Measurements from ENCODE around the gene TDRKH. TPM values are rescaled to one million over a fixed set of nuclear protein-coding genes. Genes with fewer than 3 reads are reported as not detected.

Gene TDRKH
- total RNA-seq, 3 donors from 2014 or later, result 5.6 to 9.7 (median 6.7) TPM

DNA sequence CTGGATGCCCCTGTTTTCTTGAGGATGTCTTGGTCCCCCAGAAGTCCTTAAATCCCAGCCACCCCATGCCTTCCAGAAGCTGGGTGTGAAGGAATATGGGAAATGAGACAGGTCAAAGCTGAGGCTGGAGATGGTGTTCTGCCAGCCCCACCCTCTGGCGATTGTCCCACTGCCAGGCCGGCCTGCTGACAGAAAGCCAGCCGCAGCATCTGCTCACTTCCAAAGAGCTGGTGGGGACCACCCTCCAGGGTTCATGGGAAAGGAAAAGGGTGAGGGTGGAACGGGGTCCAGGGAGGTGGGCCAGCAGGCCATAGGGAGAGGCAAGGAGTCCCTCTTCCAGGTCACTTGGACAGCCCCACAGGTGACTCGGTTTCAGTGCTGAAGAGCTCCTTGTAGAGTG, 16.8 kb upstream of the TDRKH start:
- intact Hi-C loops (cut with DNase I; ENCODE audit: low total_unique reads), result loop anchor here (5.0 kb wide), 1 partner anchor 1345 kb away; no protein-coding TSS in a partner anchor
- no peak overlapping the region for H3K4me3 ChIP-seq
- no peak for TF ChIP-seq POLR2A (IDR thresholded peaks at IDR 0.05)
- TF ChIP-seq POLR2AphosphoS5 (IDR thresholded peaks at IDR 0.05), result no peak

DNA sequence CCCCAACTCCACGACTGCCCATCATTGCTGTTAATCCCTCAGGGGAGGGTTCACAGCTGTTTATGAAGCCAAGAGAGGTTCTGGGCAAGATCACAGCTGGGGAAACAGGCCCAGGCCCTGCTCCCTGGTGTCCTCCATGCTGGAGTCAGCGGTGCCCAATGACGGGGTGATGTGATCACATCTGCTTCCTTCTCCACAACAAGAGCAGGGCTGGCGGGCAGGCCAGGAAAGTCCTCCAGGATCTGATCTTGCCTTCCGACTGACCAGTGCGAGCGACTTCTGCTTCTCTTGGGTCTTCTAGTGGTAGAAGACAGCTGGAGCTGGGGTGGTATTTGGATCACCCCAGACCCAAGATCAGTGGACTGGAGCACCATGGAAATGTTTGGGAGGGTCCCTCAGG, 15.9 kb upstream of the TDRKH start:
- no peak for TF ChIP-seq POLR2AphosphoS5 (IDR thresholded peaks at IDR 0.05)
- no peak for TF ChIP-seq POLR2A (IDR thresholded peaks at IDR 0.05)
- TF ChIP-seq, protein P1, sequence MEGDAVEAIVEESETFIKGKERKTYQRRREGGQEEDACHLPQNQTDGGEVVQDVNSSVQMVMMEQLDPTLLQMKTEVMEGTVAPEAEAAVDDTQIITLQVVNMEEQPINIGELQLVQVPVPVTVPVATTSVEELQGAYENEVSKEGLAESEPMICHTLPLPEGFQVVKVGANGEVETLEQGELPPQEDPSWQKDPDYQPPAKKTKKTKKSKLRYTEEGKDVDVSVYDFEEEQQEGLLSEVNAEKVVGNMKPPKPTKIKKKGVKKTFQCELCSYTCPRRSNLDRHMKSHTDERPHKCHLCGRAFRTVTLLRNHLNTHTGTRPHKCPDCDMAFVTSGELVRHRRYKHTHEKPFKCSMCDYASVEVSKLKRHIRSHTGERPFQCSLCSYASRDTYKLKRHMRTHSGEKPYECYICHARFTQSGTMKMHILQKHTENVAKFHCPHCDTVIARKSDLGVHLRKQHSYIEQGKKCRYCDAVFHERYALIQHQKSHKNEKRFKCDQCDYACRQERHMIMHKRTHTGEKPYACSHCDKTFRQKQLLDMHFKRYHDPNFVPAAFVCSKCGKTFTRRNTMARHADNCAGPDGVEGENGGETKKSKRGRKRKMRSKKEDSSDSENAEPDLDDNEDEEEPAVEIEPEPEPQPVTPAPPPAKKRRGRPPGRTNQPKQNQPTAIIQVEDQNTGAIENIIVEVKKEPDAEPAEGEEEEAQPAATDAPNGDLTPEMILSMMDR (IDR thresholded peaks at IDR 0.05), result no peak
- intact Hi-C loops (cut with DNase I; ENCODE audit: low total_unique reads), result loop anchor here (5.0 kb wide), 1 partner anchor 1344 kb away; no protein-coding TSS in a partner anchor
- Histone ChIP-seq H3K4me1 (no peaks in the 10 kb centered on the region), H3K27ac (no peak overlapping the region), H3K9me3 (no peaks in the 10 kb centered on the region), H3K36me3 (no peaks in the 10 kb centered on the region), H3K27me3 (no peaks in the 10 kb centered on the region), H3K4me3 (no peak overlapping the region)
- DNase-seq (ENCODE audit: low spot score in 2 of 2), result no peak

More for the DNA sequence above, 16.8 kb upstream of the TDRKH start:
- H3K4me1 ChIP-seq, result no peaks in the 10 kb centered on the region
- H3K36me3 ChIP-seq, result no peaks in the 10 kb centered on the region
- H3K9me3 ChIP-seq, result no peaks in the 10 kb centered on the region
- no peak overlapping the region for H3K27ac ChIP-seq
- no peak for DNase-seq (ENCODE audit: low spot score in 2 of 2)
- H3K27me3 ChIP-seq, result no peaks in the 10 kb centered on the region

DNA sequence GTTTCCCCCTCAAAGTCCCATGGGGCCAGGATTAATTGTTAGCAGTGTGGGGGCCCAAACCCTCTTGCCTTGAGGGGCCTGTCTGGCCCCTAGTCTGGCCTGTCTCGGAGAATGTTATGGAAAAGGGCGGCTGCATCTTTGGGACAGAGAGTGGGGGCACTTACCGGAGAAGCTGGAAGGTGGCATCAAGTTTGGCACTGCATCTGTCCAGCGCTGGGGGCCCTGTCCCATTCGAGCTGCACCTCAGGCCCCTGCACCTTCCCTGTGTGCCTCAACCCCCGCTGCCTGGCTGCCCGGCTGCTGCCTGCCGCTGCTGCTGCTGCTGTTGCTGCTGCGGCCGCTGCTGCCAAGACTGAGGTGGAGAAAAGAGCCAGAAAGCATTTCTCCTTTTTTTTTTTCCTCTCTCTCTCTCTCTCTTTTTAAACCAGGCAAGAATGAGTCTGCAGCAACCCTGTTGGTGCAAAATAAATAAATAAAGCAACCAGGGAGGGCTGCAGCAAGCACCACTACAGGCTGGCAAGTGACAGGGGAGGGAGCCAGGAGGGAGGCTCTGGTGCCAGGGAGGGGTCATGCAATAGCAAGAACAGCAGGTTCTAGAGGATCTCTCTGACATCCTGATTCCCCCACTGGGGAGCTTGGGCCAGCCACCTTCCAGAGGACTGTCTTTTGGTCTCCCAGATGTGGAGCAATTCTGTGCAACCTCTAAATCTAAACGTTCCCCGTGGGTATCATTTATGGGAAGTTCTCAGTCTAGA, 14.9 kb upstream of the TDRKH start, which contains the start of gene LINGO4:
Gene LINGO4 (minus strand): TSS at position 354 of the 755 bp plus-strand sequence. CDS start 2,715 bp downstream, outside the sequence.
- Histone ChIP-seq H3K27ac (no peak within 1 kb of the TSS), H3K4me3 (no peak within 1 kb of the TSS), H3K4me1 (no peaks in the 10 kb centered on the region), H3K27me3 (no peaks in the 10 kb centered on the region), H3K9me3 (no peaks in the 10 kb centered on the region), H3K36me3 (no peaks in the 10 kb centered on the region)
- DNase-seq (ENCODE audit: low spot score in 2 of 2), result no peak
- TF ChIP-seq POLR2AphosphoS5 (IDR thresholded peaks at IDR 0.05), result no peak
- TF ChIP-seq POLR2A (IDR thresholded peaks at IDR 0.05), result no peak
- TF ChIP-seq, protein P1 (IDR thresholded peaks at IDR 0.05), result no peak
- intact Hi-C loops (cut with DNase I; ENCODE audit: low total_unique reads), result loop anchor here (5.0 kb wide), 1 partner anchor 1343 kb away; no protein-coding TSS in a partner anchor

DNA sequence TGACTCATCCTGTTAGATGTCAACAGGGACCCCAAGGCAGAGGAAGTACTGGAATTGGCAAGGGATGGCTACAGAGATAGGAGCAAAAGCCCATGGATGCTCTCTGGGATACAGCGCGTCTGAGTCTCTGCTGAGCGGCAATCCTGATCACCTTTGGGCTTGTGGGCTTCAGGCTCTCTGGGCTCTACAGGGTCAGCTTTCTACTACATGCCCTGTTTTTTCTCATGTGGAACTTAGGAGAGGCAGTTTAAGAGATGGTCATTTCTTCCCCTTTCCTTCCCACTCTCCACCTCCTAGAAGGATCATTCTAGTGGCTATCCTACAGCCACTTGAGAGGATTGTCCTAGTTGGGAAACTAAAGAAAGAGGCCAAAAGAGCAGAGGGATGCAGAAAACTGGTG, 13.6 kb upstream of the TDRKH start:
- Histone ChIP-seq H3K27me3 (no peaks in the 10 kb centered on the region), H3K36me3 (no peaks in the 10 kb centered on the region), H3K9me3 (no peaks in the 10 kb centered on the region), H3K4me3 (no peak overlapping the region), H3K27ac (no peak overlapping the region), H3K4me1 (no peaks in the 10 kb centered on the region)
- no peak for DNase-seq (ENCODE audit: low spot score in 2 of 2)
- TF ChIP-seq POLR2A (IDR thresholded peaks at IDR 0.05), result no peak
- TF ChIP-seq POLR2AphosphoS5 (IDR thresholded peaks at IDR 0.05), result no peak
- TF ChIP-seq, protein P1 (IDR thresholded peaks at IDR 0.05), result no peak
- intact Hi-C loops (cut with DNase I; ENCODE audit: low total_unique reads), result no loop called here

DNA sequence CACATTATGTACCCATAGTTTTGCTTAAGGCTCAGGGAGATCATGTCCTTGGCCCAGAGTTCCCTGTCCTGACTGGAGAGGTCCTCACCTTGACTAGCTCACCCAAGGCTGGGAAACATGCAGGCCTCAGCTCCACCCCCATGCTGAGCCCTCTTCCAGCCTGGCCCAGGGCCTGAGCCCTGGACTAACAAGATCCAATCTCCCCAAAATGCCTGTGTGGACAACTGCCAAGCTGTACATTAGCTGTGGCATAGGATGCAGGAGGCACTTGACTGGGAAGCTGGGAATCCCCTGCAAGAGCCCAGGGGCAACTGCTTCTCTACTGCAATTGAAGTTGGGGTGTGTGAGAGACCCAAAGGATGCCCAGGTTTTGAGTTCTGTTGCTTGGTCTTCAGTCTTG, 12.9 kb upstream of the TDRKH start:
- TF ChIP-seq POLR2A (IDR thresholded peaks at IDR 0.05), result no peak
- TF ChIP-seq, protein P1 (IDR thresholded peaks at IDR 0.05), result no peak
- TF ChIP-seq POLR2AphosphoS5 (IDR thresholded peaks at IDR 0.05), result no peak
- no peak for DNase-seq (ENCODE audit: low spot score in 2 of 2)

More for the DNA sequence above, 12.9 kb upstream of the TDRKH start:
- Histone ChIP-seq H3K4me1 (no peaks in the 10 kb centered on the region), H3K36me3 (no peaks in the 10 kb centered on the region), H3K9me3 (no peaks in the 10 kb centered on the region), H3K27me3 (no peaks in the 10 kb centered on the region), H3K27ac (no peak overlapping the region), H3K4me3 (no peak overlapping the region)
- intact Hi-C loops (cut with DNase I; ENCODE audit: low total_unique reads), result no loop called here

All from breast epithelium (tissue), 4 donors.